Gastroesophageal sphincter (tissue), 3 donors: Measurements from ENCODE around the gene KANSL1L.

Experiments
- EP300 ChIP-seq: sonication (generic); formaldehyde crosslinking; IDR thresholded peaks from one replicate; pipeline ENCODE4 v1.6.1; 2017; ENCODE audit warnings: antibody characterized with exemption, mild to moderate bottlenecking
- POLR2AphosphoS5 ChIP-seq: sonication (generic); formaldehyde crosslinking; IDR thresholded peaks from one replicate; pipeline ENCODE4 v1.6.1; 2017; ENCODE audit warnings: antibody characterized with exemption
- TF ChIP-seq, protein P1 (sequence below), 4 experiments: fragments of 200-600 bp in 2 of 4; fragments of 450-650 bp in 2 of 4; sonication (generic) in 1 of 4; IDR thresholded peaks; one replicate each; pipeline ENCODE4 v1.5.1; 2017 to 2019; ENCODE audit warnings: antibody characterized with exemption in 4 of 4, mild to moderate bottlenecking in 2 of 4, moderate library complexity in 2 of 4

DNA sequence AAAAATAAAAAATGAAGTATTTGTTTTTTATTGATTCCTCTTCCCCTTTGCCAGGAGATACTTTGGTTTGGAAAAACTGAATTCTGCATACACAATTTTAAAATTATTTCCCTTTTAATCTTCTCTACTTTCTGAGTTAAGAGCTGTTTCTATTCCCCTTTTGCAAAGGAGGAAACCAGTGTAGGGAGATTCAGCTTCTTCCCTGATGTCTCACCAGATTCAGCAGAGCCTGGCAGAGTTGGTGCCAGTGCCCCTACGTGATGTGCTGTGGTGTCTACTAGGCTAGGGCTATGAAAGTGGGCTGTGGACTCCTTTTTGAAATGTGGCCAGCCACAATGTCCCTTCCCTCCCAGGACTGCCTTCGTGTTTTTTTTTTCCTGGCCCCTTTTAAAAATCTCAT lies 166.3 kb downstream of the KANSL1L start:
- TF ChIP-seq, protein P1, sequence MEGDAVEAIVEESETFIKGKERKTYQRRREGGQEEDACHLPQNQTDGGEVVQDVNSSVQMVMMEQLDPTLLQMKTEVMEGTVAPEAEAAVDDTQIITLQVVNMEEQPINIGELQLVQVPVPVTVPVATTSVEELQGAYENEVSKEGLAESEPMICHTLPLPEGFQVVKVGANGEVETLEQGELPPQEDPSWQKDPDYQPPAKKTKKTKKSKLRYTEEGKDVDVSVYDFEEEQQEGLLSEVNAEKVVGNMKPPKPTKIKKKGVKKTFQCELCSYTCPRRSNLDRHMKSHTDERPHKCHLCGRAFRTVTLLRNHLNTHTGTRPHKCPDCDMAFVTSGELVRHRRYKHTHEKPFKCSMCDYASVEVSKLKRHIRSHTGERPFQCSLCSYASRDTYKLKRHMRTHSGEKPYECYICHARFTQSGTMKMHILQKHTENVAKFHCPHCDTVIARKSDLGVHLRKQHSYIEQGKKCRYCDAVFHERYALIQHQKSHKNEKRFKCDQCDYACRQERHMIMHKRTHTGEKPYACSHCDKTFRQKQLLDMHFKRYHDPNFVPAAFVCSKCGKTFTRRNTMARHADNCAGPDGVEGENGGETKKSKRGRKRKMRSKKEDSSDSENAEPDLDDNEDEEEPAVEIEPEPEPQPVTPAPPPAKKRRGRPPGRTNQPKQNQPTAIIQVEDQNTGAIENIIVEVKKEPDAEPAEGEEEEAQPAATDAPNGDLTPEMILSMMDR (IDR thresholded peaks at IDR 0.05) = no peak
- TF ChIP-seq EP300 (no peak), POLR2AphosphoS5 (no peak)
